Measurements from ENCODE around the gene TMEM184A. TPM values are rescaled to one million over a fixed set of nuclear protein-coding genes. Genes with fewer than 3 reads are reported as not detected.

TMEM184A gene
- total RNA-seq, 2 donors from 2014 or later = 0.28 TPM; not detected in 1

DNA sequence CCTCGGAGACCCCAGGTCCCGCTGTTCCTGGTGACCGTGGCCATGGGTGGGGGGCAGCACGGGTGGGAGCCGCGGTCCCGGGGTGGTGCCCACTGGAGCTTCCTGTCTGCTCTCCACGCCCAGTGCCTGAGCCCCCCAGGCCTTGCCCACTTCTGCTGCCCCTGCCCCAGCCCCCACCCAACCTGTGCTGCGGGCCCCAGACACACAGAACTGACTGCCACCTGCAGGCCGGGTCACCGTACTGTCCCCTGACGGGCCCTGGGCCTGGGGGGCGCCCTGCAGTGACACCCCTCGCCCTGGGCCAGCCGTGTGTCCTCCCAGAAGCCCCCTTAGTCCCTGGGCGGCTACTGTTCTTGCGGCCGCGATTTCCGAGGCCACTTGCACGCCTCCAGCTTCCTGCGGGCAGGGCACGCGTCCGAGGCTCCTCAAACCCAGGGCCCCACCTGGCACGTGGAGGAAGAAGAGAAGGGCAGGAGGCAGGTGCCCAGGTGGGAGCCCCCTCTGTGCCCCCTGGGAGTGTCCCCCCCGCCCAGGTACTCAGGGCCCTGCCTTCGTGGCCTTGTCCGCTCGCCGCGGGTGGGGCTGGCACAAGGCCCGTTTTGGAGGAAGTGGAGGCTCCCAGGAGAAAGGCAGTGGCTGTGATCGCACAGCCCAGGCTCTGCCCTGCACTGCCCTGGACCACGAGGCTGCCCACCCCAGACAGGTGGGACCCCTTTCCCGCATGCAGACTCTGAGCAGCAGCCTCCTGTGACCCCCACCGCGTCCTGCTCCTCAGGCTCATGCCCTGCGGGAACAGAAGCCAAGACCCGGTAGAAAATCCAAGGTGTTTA lies 10.4 kb downstream of the TMEM184A start:
- Histone ChIP-seq H3K4me3 (no peak overlapping the region), H3K4me1 (peaks cover 0 to 5% of the 10 kb centered on the region in 2 donors), H3K9me3 (no peaks in the 10 kb centered on the region), H3K27ac (no peak overlapping the region), H3K36me3 (peaks cover 39% of the 10 kb centered on the region), H3K27me3 (no peaks in the 10 kb centered on the region)
- TF ChIP-seq, protein P1, sequence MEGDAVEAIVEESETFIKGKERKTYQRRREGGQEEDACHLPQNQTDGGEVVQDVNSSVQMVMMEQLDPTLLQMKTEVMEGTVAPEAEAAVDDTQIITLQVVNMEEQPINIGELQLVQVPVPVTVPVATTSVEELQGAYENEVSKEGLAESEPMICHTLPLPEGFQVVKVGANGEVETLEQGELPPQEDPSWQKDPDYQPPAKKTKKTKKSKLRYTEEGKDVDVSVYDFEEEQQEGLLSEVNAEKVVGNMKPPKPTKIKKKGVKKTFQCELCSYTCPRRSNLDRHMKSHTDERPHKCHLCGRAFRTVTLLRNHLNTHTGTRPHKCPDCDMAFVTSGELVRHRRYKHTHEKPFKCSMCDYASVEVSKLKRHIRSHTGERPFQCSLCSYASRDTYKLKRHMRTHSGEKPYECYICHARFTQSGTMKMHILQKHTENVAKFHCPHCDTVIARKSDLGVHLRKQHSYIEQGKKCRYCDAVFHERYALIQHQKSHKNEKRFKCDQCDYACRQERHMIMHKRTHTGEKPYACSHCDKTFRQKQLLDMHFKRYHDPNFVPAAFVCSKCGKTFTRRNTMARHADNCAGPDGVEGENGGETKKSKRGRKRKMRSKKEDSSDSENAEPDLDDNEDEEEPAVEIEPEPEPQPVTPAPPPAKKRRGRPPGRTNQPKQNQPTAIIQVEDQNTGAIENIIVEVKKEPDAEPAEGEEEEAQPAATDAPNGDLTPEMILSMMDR (IDR thresholded peaks at IDR 0.05) = no peak
- no peak for DNase-seq (ENCODE audit: low spot score)

DNA sequence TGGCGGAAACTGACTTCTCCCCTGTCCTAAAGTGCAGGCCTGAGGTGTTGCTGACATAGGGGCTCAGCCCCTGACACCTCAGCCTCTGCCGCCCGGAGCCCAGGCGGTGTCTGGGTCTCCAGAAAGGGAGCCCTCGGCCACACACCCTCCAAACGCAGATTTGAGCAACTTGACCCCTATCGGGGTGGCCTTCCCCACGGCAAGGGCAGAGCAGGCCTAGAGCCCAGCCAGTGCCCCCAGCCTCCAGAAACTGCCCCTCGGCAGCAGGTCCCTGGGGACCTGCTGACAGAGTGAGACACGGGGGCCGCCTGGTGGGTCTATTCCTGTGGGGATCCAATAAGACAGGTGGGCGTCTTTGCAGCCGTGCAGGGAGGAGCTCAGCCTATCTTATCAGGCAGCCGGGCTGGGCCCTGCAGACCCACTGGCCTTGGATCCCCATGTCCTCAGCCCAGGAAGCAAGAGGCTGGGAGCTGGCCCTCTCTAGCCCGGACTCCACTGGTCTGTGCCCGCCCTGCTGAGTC lies 11.0 kb downstream of the TMEM184A start:
- H3K36me3 ChIP-seq = peaks cover 45% of the 10 kb centered on the region
- no peak overlapping the region for H3K4me3 ChIP-seq

DNA sequence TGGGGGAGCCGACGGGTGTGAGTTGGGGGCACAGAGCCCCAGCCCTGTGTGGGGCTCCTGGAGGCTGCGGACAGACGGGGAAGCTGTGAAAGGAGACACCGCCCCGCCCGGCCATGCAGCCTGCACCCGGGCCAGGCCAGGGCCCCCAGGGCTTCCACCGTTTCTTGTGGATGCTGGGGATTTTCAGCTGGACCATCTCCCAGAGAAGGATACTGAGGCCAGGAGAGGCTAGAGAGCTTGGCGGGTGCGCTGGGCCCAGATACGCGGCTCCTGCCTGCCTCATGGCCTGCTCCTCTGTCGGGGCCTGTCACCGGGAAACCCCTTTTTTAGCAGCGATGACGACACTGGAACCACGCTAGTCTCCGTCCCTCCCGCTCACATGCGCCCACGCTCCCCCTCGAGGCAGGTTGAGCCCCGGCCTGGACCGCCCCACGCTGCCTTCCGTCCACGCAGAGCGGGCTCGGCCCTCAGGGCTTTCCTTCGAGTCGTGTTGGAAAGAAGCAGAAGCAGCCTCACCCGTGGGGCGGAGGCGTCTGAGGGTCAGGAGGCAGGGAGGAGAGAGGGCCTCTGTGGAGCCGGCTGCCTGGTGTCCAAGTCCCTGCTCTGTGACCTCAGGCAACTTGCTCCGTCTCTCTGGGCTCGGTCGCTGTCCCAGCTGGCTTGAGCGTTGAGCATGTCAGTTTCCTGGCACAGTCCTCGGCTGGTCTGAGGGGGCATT lies 11.7 kb downstream of the TMEM184A start:
- no peak overlapping the region for H3K4me3 ChIP-seq
- TF ChIP-seq, protein P1 (IDR thresholded peaks at IDR 0.05) = no peak
- no peaks in the 10 kb centered on the region for H3K27me3 ChIP-seq
- no peak for DNase-seq (ENCODE audit: low spot score)
- no peak overlapping the region for H3K27ac ChIP-seq
- peaks cover 51% of the 10 kb centered on the region for H3K36me3 ChIP-seq
- no peaks in the 10 kb centered on the region for H3K9me3 ChIP-seq
- peaks cover 0 to 9% of the 10 kb centered on the region in 2 donors for H3K4me1 ChIP-seq

More for the DNA sequence above, 11.0 kb downstream of the TMEM184A start:
- TF ChIP-seq, protein P1 (IDR thresholded peaks at IDR 0.05) = no peak
- Histone ChIP-seq H3K4me1 (peaks cover 0 to 5% of the 10 kb centered on the region in 2 donors), H3K27ac (no peak overlapping the region), H3K9me3 (no peaks in the 10 kb centered on the region), H3K27me3 (no peaks in the 10 kb centered on the region)
- DNase-seq (ENCODE audit: low spot score) = no peak

DNA sequence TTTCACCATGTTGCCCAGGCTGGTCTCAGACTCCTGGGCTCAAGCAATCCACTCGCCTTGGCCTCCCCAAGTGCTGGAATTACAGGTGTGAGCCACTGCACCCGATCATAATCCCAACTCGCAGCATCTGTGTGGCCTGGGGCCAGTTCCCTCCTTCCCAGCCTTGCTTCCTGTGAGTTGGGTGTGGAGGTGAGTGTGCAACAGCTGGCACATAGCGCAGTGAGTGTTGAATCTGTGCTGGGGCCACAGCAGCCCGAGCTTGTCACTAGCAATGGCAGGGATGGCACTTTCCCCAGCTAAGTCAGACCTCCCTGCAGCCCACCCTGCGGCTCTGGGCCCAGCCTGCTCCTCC lies 12.2 kb downstream of the TMEM184A start:
- Histone ChIP-seq H3K36me3 (peaks cover 55% of the 10 kb centered on the region), H3K9me3 (no peaks in the 10 kb centered on the region), H3K27ac (no peak overlapping the region), H3K27me3 (no peaks in the 10 kb centered on the region), H3K4me1 (peaks cover 0 to 14% of the 10 kb centered on the region in 2 donors), H3K4me3 (no peak overlapping the region)
- DNase-seq (ENCODE audit: low spot score) = no peak
- TF ChIP-seq, protein P1 (IDR thresholded peaks at IDR 0.05) = no peak

DNA sequence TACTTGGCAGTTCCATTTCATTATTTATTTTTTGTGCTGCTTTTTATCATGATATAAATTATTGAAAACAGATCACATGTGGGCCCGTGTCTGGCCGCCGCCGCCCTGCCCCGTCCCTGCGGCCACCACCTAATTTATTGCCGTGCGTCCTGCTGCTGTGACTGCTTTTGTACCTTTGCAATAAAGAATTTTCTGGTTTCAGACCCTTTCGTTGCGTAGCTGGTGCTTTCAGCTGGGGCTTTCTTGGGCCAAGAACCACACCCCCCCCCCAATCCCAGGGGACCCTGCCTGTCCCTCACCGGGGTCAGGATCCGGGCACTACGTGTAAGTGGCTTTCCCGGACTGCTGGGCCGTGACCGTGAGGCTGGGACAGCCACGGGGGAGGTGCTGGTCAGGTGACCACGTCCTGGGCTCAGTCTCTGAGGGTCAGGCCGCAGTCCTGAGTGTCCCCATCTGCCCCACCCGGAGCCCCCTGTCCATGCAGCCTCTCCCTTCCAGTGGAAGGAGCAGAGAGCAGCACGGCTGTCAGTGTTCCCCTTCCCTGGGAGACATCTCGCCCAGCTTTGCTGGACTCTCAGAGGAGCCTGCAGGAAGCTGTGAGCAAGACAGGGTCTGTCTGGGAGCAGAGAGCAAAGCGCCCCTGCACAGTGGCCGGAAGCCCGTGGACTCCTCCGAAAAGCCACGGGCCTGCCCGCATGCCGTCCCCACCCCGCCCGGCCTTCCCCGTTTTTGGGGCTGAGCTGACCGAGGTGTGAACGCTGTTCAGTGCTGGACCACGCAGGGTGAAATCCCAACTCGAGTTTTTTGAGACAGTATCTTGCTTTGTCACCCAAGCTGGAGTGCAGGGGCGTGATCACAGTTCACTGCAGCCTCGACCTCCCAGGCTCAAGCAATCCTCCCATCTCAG lies 12.9 kb downstream of the TMEM184A start:
- Histone ChIP-seq H3K4me3 (no peak overlapping the region), H3K9me3 (no peaks in the 10 kb centered on the region), H3K27me3 (no peaks in the 10 kb centered on the region), H3K36me3 (peaks cover 55% of the 10 kb centered on the region), H3K4me1 (peaks cover 0 to 21% of the 10 kb centered on the region in 2 donors), H3K27ac (no peak overlapping the region)
- no peak for DNase-seq (ENCODE audit: low spot score)
- TF ChIP-seq, protein P1 (IDR thresholded peaks at IDR 0.05) = no peak
